HL-60 (cell line): ENCODE data around the gene CD247.

Experiments
- DNase-seq, 2 experiments: peaks; one replicate each; pipeline ENCODE4 v3.0.0-alpha.2; 2010 to 2020; ENCODE audit warnings: low read depth in 1 of 2, low spot score in 1 of 2
- H3K27ac ChIP-seq: fragments of 250-450 bp; sonication (Bioruptor Pico); replicated peaks from 2 replicates; pipeline ENCODE4 v1.5.1; 2020; ENCODE audit warnings: mild to moderate bottlenecking, moderate library complexity
- H3K27me3 ChIP-seq: fragments of 250-450 bp; sonication (Bioruptor Pico); 2 replicates; pipeline ENCODE4 v1.5.1; 2021; ENCODE audit warnings: mild to moderate bottlenecking, moderate library complexity; ENCODE audit not compliant: insufficient read depth, poor library complexity, severe bottlenecking
- H3K4me3 ChIP-seq: replicated peaks from 2 replicates; pipeline ENCODE4 v1.5.1; 2011; ENCODE audit warnings: mild to moderate bottlenecking, control low read depth, low read length; ENCODE audit not compliant: insufficient read depth
- GABPA ChIP-seq: IDR thresholded peaks from 2 replicates; pipeline ENCODE4 v1.6.1; 2012; ENCODE audit warnings: low read depth
- POLR2AphosphoS5 ChIP-seq: IDR thresholded peaks from 2 replicates; pipeline ENCODE4 v1.6.1; 2012; ENCODE audit warnings: low read depth
- REST ChIP-seq: IDR thresholded peaks from 2 replicates; pipeline ENCODE4 v1.6.1; 2012; ENCODE audit warnings: low read depth; ENCODE audit not compliant: insufficient replicate concordance
- SPI1 ChIP-seq: IDR thresholded peaks from 2 replicates; pipeline ENCODE4 v1.6.1; 2012; ENCODE audit warnings: low read depth, mild to moderate bottlenecking, borderline replicate concordance
- TF ChIP-seq, protein P1 (sequence below): IDR thresholded peaks from one replicate; pipeline ENCODE4 v1.5.1; 2011; ENCODE audit warnings: low read length, control low read depth, inconsistent platforms; ENCODE audit not compliant: insufficient read depth

Gene CD247

GRCh38 chr1:167499664-167500101 lies 18.6 kb downstream of the CD247 start:
- no peak for TF ChIP-seq SPI1
- TF ChIP-seq, protein P1, sequence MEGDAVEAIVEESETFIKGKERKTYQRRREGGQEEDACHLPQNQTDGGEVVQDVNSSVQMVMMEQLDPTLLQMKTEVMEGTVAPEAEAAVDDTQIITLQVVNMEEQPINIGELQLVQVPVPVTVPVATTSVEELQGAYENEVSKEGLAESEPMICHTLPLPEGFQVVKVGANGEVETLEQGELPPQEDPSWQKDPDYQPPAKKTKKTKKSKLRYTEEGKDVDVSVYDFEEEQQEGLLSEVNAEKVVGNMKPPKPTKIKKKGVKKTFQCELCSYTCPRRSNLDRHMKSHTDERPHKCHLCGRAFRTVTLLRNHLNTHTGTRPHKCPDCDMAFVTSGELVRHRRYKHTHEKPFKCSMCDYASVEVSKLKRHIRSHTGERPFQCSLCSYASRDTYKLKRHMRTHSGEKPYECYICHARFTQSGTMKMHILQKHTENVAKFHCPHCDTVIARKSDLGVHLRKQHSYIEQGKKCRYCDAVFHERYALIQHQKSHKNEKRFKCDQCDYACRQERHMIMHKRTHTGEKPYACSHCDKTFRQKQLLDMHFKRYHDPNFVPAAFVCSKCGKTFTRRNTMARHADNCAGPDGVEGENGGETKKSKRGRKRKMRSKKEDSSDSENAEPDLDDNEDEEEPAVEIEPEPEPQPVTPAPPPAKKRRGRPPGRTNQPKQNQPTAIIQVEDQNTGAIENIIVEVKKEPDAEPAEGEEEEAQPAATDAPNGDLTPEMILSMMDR: no peak
- TF ChIP-seq GABPA: no peak
- no peak for TF ChIP-seq REST
- no peak for TF ChIP-seq POLR2AphosphoS5
- DNase-seq: no peak
- Histone ChIP-seq H3K27ac (no peak overlapping the region), H3K4me3 (no peak overlapping the region), H3K27me3 (peaks cover 8% of the 10 kb centered on the region)

DNA sequence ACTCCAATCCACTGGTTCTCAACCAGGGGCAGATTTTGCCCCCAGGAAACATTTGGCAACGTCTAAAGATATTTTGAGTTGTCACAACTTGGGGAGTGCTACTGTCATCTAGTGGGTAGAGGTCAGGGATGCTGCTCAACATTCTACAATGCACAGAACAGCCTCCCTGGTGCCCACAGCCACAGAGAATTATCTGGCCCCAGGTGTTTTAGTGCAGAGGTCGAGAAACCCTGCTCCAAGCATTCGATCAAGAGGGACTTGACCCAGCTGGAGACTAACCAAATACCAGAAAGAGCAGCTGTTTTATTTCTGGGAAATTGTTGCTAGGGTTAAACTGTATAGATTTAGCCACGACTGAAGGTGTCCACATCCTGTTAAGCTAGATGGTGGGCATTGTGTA lies 19.2 kb downstream of the CD247 start:
- DNase-seq: no peak
- Histone ChIP-seq H3K27ac (no peak overlapping the region), H3K27me3 (peaks cover 12% of the 10 kb centered on the region), H3K4me3 (no peak overlapping the region)
- TF ChIP-seq, protein P1: no peak
- TF ChIP-seq POLR2AphosphoS5: no peak

GRCh38 chr1:167496797-167497619 lies 21.3 kb downstream of the CD247 start:
- H3K27me3 ChIP-seq: peaks cover 12% of the 10 kb centered on the region
- no peak for DNase-seq
- TF ChIP-seq SPI1 (no peak), GABPA (no peak), POLR2AphosphoS5 (no peak), REST (no peak)
- TF ChIP-seq, protein P1: no peak
- H3K4me3 ChIP-seq: no peak overlapping the region
- no peak overlapping the region for H3K27ac ChIP-seq

DNA sequence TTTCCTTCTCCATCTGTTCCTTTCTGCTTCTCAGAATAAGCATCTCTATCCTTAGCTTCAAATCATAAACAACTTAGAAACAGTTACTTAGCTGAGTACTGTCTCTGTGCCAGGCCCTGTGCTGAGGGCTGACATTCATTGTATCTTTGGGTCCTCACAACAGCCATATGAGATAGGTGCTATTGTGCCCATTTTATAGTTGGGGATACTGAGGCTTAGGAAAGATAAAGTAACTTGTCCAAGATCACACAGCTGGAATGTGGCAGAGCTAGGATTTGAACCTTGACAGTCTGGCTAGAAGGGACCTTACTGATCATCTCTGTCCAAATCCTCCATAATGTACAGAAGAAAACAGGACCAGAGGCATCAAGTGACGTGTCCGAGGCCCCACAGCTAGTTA lies 25.0 kb downstream of the CD247 start:
- Histone ChIP-seq H3K27me3 (peaks cover 12% of the 10 kb centered on the region), H3K27ac (no peak overlapping the region), H3K4me3 (no peak overlapping the region)
- TF ChIP-seq REST (no peak), GABPA (no peak), SPI1 (no peak), POLR2AphosphoS5 (no peak)
- TF ChIP-seq, protein P1: no peak
- no peak for DNase-seq
